Urinary bladder (tissue), 4 donors: ENCODE data around the gene COL25A1. TPM values are rescaled to one million over a fixed set of nuclear protein-coding genes. Genes with fewer than 3 reads are reported as not detected.
"Not testable (repeated sequence)": the region's sequence is repeated elsewhere in the genome, so short reads cannot be mapped to it uniquely, and the experiment has no call there.

Experiments used
- DNase-seq: peaks from one replicate; pipeline ENCODE4 v3.0.0-alpha.2; 2015; ENCODE audit errors: extremely low spot score
- H3K27ac ChIP-seq: one replicate; pipeline ENCODE4 v1.5.1; 2013; ENCODE audit warnings: low read depth, mild to moderate bottlenecking, moderate library complexity
- H3K36me3 ChIP-seq: one replicate; pipeline ENCODE4 v1.6.1; 2013; ENCODE audit warnings: mild to moderate bottlenecking, moderate library complexity; ENCODE audit not compliant: insufficient read depth
- H3K4me1 ChIP-seq: one replicate; pipeline ENCODE4 v1.6.1; 2013; ENCODE audit warnings: mild to moderate bottlenecking, moderate library complexity; ENCODE audit not compliant: insufficient read depth
- H3K4me3 ChIP-seq: one replicate; pipeline ENCODE4 v1.5.1; 2013; ENCODE audit warnings: low read depth, low read length
- WGBS: extraction: QIAGEN DNeasy Blood & Tissue Kit; methylation state at CpG from one replicate; pipeline ENCODE4 v1.1.7; 2013; 5-methylcytosine and 5-hydroxymethylcytosine counted together
- polyA plus RNA-seq: library from polyadenylated mRNA; stranded (reverse); fragments of 200-250 nt; gene quantifications from one replicate; pipeline ENCODE4 v1.2.3, GENCODE V29; 2013
- total RNA-seq: library from RNA; depleted of rRNA; stranded (reverse); fragments of >200 nt; gene quantifications from one replicate; pipeline ENCODE4 v1.2.3, GENCODE V29; 2014
- donor health status: healthy with polysubstance abuse.
- donor health status: healthy.

The COL25A1 gene
- total and polyA plus RNA-seq, 2 donors = 1.4 to 16.4 TPM

DNA sequence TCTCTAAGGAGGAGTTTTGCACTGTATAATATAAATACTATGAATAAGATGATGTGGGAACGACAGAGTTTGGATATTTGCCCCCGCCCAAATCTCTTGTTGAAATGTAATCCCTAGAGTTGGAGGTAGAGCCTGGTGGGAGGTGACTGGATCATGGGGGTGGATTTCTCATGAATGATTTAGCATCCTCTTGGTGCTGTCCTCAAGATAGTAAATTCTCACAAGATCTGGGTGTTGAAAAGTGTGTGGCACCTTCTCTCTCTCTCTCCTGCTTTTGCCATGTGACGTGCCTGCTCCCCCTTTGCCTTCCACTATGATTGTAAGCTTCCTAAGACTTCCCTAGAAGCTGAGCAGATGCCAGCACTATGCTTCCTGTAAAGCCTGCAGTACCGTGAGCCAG, 298.0 kb downstream of the COL25A1 start:
- no peak overlapping the region for H3K4me3 ChIP-seq
- 61% methylated on average over 4 of the region's 4 CpGs for WGBS

DNA sequence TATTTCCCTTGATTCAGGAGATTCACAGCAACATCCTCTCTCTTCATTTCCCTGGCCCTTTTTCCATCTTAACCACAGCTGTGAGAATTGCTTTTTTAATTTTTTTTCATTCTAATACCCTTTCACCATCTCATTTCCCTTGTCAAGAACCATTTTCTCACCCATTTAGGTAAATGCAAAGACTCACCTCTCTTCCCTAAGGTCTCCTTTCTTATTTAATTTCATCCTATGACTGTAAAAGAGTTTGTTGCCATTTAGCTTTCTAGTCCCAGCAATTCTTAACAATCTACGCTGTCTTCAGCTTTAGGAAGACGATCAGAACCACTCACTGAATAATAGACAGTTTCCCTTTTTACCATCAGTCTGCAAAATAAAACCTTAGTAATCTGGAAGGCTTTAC, 298.5 kb downstream of the COL25A1 start:
- no peak overlapping the region for H3K27ac ChIP-seq
- DNase-seq = no peak
- no peak overlapping the region for H3K4me3 ChIP-seq
- H3K36me3 ChIP-seq = no peaks in the 10 kb centered on the region
- 87% methylated on average over 2 of the region's 2 CpGs for WGBS
- H3K4me1 ChIP-seq = no peaks in the 10 kb centered on the region

More for the DNA sequence above, 298.0 kb downstream of the COL25A1 start:
- H3K36me3 ChIP-seq = no peaks in the 10 kb centered on the region
- no peaks in the 10 kb centered on the region for H3K4me1 ChIP-seq
- no peak for DNase-seq
- H3K27ac ChIP-seq = no peak overlapping the region

DNA sequence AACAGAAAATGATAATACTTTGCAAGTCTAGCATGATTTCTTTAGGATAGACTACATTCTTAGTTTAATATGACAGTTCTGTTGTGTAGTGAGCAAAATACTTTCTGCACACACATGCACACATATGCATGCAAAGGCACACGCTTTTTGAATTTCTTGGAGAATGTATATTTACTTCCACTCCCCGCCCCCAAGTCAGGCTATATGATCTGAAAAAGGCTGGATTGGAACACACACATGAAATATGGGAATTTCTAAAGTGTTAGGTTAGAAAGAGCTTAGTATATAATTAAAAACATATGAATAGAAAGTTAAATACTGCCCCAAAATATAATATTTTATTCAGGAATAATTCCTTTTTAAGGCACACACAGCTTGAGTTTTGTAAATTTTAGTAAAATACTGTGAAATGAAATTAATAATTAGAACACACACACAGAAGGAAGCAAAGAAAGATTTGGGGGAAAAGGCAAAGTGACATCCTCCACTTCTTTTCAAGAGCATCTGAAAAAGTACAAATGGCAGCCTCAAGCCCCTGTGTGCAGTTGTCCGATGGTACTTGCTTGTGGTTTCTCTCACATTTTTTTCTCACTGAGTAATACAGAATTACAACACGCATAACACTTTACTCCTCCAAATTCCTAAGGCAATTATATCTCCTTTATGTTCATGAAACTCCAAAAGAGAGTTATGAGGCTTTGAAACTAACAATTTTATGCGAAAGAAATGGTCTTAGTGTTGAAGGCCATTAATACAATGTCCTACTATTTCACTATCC, 310.7 kb downstream of the COL25A1 start:
- no peak overlapping the region for H3K27ac ChIP-seq
- no peak overlapping the region for H3K4me3 ChIP-seq
- WGBS = 82% methylated on average over 5 of the region's 5 CpGs
- H3K4me1 ChIP-seq = no peaks in the 10 kb centered on the region
- no peaks in the 10 kb centered on the region for H3K36me3 ChIP-seq
- no peak for DNase-seq

DNA sequence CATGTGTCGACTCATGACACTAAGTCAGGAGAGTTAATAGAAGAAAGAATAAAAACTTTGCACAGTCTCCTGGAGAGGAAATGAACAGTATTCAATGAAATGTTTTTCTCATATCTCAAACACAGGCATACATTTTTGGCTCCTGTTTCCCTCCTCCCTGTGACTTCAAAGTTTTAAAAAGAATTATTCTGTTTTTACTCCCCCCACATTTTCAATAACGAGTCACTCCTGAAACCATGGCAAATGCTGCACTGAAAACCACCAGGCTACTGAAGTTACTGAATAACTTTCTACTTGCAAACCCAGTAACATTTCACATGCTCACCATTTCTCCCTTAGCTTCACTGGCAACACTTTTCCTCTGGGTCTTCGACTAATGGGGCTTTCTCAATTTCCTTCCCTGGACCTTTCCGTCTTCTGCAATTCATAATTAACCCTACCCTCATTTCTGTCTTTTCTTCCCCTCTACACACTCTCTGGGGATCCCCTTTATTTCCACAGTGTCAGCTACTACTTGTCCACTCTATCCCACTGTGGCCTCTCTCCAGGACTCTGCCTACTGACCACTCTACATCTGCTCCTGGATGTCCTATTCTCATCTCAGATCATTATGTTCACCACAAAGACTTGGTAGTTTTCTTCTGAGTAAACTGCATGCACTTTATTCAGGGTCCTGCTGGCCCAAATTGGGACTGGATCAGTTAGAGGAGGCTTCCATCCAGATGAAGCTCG, 313.8 kb downstream of the COL25A1 start:
- no peak for DNase-seq
- no peaks in the 10 kb centered on the region for H3K36me3 ChIP-seq
- H3K4me3 ChIP-seq = no peak overlapping the region
- H3K4me1 ChIP-seq = no peaks in the 10 kb centered on the region
- WGBS = 84% methylated on average over 5 of the region's 5 CpGs
- no peak overlapping the region for H3K27ac ChIP-seq

DNA sequence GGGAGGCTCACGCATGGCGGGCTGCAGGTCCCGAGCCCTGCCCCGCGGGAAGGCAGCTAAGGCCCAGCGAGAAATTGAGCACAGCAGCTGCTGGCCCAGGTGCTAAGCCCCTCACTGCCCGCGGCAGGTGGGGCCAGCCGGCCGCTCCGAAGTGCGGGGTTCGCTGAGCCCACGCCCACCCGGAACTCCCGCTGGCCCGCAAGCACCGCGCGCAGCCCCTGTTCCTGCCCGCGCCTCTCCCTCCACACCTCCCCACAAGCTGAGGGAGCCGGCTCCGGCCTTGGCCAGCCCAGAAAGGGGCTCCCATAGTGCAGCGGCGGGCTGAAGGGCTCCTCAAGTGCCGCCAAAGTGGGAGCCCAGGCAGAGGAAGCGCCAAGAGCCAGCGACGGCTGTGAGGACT, 318.0 kb downstream of the COL25A1 start:
- H3K27ac ChIP-seq, H3K36me3 ChIP-seq, H3K4me1 ChIP-seq, H3K4me3 ChIP-seq, DNase-seq: not testable (repeated sequence)
- WGBS = 97% methylated on average over 30 of the region's 30 CpGs

DNA sequence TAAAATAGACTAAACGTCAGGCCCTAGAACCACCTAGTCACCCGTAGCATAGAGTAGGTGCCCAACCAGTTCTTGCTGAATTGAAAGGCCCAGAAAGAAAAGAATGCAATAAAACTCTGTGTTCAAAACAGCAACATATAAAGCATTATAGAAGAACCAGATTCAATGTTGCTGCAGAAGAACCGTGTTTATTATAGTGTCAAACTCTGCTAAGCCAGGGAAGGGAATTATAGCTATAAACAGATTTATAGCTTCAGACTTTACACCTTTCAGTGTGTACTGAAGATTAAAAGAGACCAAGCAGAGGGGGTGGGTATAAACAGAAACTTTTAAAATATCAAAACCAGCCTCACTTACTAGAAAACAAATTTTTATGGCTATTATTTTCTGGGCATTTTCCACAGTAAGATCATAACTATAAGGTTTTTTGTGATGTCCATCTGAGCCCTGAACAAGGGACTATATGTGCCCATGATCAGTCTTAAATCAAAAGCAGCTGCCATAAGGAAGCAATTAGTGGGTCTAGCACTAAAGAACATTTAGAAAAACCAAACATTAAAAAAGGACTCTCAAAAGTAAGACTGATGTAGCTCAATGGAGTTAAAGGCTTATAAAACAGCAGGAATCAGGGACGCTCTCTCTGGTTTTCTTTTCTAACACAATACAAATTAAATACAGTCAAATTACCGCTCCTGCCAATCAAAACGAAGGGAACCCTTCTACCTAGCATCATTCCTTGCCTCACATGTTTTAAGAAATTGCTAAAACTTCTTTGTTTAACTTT, 319.9 kb downstream of the COL25A1 start:
- Histone ChIP-seq H3K36me3 (no peaks in the 10 kb centered on the region), H3K27ac (no peak overlapping the region), H3K4me3 (no peak overlapping the region), H3K4me1 (no peaks in the 10 kb centered on the region)
- WGBS = 50% methylated on average over 6 of the region's 6 CpGs
- DNase-seq = no peak

DNA sequence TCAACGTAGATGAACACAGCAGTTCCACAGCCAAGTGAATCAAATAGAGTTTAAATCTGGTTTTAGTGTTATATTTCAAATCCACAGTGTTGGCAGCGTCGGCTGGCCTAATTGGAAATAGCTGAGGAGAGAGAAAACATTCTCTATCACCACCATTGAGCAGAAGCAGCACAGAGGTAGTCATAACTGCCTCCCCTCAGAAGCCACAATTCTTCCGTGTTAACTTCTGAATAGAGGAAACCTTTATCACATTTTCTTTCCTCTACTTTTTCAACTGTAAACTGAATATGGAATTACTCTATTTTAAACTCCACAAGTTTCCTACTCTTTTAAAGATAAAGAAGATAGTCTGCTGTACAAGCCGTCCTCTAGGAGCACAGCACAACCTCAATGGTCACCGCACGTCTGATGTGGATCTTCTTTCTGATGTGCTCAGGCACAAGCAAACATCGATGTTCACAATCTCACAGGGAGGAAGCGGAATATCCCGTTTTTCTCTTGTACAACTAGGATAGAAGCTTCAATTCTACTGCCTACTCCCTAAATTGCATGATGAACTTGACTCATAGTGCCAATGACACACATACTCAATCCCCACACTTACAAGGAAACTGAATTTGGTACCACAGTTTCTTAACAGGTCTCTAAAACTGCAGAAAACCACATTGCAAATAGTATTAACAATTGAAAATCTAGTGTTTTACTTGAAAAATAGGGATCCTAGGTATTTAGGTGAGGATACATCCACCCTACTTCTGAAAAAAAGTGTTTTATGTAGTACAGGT, 321.8 kb downstream of the COL25A1 start:
- H3K4me3 ChIP-seq = no peak overlapping the region
- no peaks in the 10 kb centered on the region for H3K4me1 ChIP-seq
- H3K36me3 ChIP-seq = no peaks in the 10 kb centered on the region
- no peak for DNase-seq
- H3K27ac ChIP-seq = no peak overlapping the region
- WGBS = 89% methylated on average over 10 of the region's 10 CpGs

DNA sequence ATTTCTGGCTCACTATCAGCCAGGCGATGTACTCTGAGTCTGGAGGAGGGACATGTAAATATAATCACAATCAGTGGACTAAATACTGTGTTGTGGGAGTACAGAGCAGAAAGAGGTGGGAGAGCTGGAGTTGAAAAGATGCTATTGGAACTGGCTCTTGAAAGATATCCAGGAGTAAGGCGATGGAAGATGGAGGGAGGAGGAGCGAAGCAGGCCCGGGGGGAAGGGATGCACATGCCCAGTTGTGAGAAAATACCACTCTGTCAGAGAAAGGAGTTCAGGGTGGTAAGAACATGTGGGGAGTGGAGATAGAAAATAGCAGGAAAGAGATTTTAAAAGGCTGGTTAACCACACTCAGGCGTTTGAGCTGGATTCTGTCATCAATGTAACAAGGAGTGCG, 322.7 kb downstream of the COL25A1 start:
- no peak overlapping the region for H3K27ac ChIP-seq
- H3K4me1 ChIP-seq = no peaks in the 10 kb centered on the region
- no peak for DNase-seq
- no peaks in the 10 kb centered on the region for H3K36me3 ChIP-seq
- 83% methylated on average over 6 of the region's 6 CpGs for WGBS
- no peak overlapping the region for H3K4me3 ChIP-seq

DNA sequence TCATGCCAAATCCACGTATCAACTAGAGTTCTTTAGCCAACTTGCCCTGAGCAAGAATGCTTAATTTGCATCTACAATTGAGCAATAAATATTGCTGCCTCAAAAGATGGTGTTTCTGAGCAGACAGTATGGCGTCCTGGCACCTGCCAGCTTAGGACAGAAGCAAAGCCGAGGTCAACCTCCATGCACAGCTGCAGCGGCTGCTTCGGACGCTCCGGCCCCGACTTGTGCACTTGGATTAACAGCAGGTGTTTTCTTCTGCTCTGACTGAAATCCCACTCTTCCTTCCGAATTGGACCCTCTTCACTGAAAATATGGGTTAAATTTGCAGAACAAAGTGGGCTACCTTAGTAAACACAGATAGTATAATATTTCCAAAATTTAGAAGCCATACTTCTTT, 324.4 kb downstream of the COL25A1 start:
- H3K27ac ChIP-seq = no peak overlapping the region
- no peak overlapping the region for H3K4me3 ChIP-seq
- WGBS = 89% methylated on average over 9 of the region's 9 CpGs
- no peaks in the 10 kb centered on the region for H3K4me1 ChIP-seq
- H3K36me3 ChIP-seq = no peaks in the 10 kb centered on the region
- DNase-seq = no peak

DNA sequence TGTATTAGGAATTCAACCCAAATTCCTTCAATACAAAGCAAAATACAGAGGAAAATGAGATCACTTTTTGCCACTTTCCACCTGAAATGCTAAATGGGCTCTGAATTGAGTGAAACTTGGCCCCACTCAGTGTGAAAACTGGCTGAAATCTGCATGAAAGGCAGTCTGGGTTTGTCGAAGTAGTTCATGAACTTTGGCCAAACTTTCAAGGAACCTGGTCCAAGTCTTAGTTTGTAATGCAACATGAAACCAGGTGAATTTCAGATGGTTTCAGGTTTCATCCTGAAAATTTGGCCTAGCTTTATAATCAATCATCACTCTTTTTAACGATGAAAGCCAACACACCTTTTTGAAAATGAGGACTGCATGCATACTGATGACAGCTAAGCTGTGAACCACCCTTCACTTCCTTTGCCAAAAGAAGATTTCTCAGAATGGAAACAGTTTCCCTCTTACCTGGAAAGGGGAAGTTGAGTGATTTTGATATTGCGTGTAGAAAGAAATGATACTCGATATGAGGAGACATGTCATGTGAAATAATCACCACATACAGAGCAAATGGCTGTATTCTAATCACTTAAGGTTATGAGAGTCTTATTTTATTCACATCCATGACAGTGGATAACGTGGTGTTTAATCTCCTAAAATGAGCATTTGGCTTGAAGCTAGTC, 329.7 kb downstream of the COL25A1 start:
- no peaks in the 10 kb centered on the region for H3K4me1 ChIP-seq
- 66% methylated on average over 5 of the region's 5 CpGs for WGBS
- no peak overlapping the region for H3K27ac ChIP-seq
- no peaks in the 10 kb centered on the region for H3K36me3 ChIP-seq
- H3K4me3 ChIP-seq = no peak overlapping the region
- no peak for DNase-seq

DNA sequence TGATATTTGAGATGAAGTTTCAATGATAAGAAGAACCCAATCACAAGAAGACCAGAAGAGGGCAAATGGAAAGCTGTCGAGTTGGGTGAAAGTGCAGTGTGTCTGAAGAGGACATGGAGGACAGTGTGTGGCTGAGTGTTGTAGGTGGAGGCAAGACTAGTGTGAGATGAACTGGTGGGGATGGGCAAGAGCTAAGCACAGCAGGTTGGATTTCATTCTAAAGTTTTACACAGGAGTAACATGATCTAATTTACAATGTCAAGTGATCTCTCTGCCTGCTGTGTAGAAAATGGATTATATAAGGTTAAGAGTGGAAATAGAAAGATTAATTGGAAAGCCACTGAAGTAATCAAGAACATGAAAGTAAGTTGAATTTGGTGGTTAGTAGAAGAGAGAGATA, 331.0 kb downstream of the COL25A1 start:
- no peak overlapping the region for H3K4me3 ChIP-seq
- no peak overlapping the region for H3K27ac ChIP-seq
- no peaks in the 10 kb centered on the region for H3K36me3 ChIP-seq
- 0% methylated on average over 1 of the region's 1 CpG for WGBS
- no peaks in the 10 kb centered on the region for H3K4me1 ChIP-seq
- DNase-seq = no peak

DNA sequence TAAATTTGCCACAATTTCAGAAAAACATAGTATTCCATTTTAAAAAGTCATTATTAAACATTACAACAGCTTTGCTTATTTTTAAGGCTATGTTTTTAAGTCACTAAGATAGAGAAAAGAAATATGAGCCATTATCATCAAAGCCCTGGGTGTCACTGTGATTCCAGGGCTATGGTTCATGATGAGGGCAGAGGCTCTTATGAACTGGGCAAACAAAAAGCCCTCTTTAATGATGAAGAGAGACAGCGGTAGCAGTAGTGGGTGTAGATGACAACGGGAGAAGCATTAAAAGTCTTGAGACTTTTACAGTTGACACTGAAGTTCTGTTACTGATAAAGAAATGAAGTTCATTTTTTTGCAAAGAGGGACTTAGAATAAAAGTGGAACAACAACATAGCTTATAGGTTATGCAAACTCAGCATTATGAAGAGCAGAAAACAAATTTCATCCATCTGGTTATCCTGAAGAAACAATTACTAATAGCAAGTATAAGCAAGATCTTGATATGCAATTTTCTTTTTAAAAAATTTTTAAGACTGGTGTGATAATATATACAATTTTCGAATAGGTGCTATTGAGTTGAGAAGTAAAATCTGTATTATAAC, 336.9 kb downstream of the COL25A1 start:
- peak; percentile 14 for DNase-seq
- WGBS = 43% methylated on average over 3 of the region's 3 CpGs
- Histone ChIP-seq H3K4me3 (no peak overlapping the region), H3K27ac (no peak overlapping the region), H3K4me1 (no peaks in the 10 kb centered on the region), H3K36me3 (no peaks in the 10 kb centered on the region)
